OCI-LY1 (cell line): ENCODE data around the gene LRFN2.

ENCODE experiments used
- CTCF ChIP-seq: fragments of 200-600 bp; sonication (generic), shearing (Covaris generic); IDR thresholded peaks from 2 replicates; pipeline ENCODE4 v1.5.1; 2017; ENCODE audit warnings: mild to moderate bottlenecking, antibody characterized with exemption, low read length, moderate library complexity, mixed read lengths
- EZH2 ChIP-seq: fragments of 200-600 bp; sonication (generic), shearing (Covaris generic); IDR thresholded peaks from 2 replicates; pipeline ENCODE4 v1.8.0; 2017; ENCODE audit warnings: borderline replicate concordance, mixed run types, mild to moderate bottlenecking, antibody characterized with exemption, low read length, moderate library complexity, mixed read lengths

- TF ChIP-seq CTCF (no peak), EZH2 (no peak)
Observed at GRCh38 chr6:40406175-40406574, 181.0 kb downstream of the LRFN2 start.
